ENCODE measurements around the gene CYP3A5. TPM values are rescaled to one million over a fixed set of nuclear protein-coding genes. Genes with fewer than 3 reads are reported as not detected.

Gene CYP3A5
- total RNA-seq, 1 experiment from 2014 or later: 9.1 TPM

DNA sequence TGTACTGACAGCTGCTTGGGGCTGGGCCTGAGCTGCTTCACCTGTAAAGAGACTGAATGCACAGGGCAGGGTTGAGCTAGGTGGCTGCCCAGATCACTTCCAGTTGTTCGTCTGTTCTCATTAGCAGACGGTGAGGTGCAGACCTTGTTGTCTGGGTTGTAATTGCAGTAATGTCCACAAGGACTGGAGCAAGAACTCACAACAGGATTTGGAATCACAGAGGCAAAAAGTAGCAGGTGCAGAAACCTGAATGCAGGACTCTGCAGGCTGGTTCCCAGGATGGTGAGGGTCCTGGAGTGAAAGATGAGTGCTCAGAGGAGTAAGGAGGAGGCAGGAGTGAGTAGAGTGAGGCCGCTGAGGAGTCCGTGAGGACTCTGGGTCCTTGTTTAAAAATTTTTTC is 53.8 kb downstream of the CYP3A5 start:
- no peaks in the 10 kb centered on the region for H3K4me1 ChIP-seq (ENCODE audit: insufficient read depth, low read length, poor library complexity, severe bottlenecking)
- BruUV-seq (replicated peaks): no TSS peak

DNA sequence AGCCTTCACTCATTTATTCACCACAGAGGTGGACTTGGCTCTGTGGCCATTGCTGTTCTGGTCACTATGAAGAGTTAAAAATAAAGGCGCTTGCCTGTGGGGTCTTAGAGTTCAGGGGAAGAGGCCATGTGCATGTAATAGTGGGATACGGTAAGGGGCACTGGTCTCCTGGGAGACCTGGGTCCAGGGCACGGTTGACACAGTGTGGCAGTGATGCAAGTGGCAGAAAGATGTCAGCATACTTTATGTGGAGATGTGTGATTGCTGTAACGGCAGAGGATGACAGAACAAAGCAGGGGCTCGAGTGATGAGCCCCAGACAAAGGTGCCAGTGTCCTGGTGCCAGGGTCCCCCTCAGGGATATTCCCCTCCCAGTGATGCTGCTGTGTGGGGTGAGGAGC is 54.5 kb downstream of the CYP3A5 start:
- ChIA-PET POLR2A (ENCODE audit: low non-redundant PET) (no interaction called here), CTCF (no interaction called here)
- no peak overlapping the region for H3K4me3 ChIP-seq (ENCODE audit: low read depth, low read length, poor library complexity, severe bottlenecking)
- no peak for DNase-seq (ENCODE audit: low spot score)
- intact Hi-C loops (cut with micrococcal nuclease; ENCODE audit: unreplicated experiment): no loop called here
- no peaks in the 10 kb centered on the region for H3K4me1 ChIP-seq (ENCODE audit: insufficient read depth, low read length, poor library complexity, severe bottlenecking)
- H3K27ac ChIP-seq (ENCODE audit: low read depth, low read length, poor library complexity, severe bottlenecking): no peak overlapping the region
- BruUV-seq (replicated peaks): no TSS peak
- no peaks in the 10 kb centered on the region for H3K27me3 ChIP-seq (replicated peaks; ENCODE audit: insufficient read depth, low read depth, low read length, poor library complexity)
- TF ChIP-seq EZH2 (IDR thresholded peaks at IDR 0.05; ENCODE audit: borderline replicate concordance, low read depth, low read length, poor library complexity, severe bottlenecking): no peak
- TF ChIP-seq, protein P1, sequence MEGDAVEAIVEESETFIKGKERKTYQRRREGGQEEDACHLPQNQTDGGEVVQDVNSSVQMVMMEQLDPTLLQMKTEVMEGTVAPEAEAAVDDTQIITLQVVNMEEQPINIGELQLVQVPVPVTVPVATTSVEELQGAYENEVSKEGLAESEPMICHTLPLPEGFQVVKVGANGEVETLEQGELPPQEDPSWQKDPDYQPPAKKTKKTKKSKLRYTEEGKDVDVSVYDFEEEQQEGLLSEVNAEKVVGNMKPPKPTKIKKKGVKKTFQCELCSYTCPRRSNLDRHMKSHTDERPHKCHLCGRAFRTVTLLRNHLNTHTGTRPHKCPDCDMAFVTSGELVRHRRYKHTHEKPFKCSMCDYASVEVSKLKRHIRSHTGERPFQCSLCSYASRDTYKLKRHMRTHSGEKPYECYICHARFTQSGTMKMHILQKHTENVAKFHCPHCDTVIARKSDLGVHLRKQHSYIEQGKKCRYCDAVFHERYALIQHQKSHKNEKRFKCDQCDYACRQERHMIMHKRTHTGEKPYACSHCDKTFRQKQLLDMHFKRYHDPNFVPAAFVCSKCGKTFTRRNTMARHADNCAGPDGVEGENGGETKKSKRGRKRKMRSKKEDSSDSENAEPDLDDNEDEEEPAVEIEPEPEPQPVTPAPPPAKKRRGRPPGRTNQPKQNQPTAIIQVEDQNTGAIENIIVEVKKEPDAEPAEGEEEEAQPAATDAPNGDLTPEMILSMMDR (conservative IDR thresholded peaks at IDR 0.05; ENCODE audit: low read depth, low read length): no peak
- H3K9me3 ChIP-seq (ENCODE audit: low read depth, low read length, poor library complexity, severe bottlenecking): no peaks in the 10 kb centered on the region
- peaks cover 87% of the 10 kb centered on the region for H3K36me3 ChIP-seq (ENCODE audit: insufficient read depth, low read length, poor library complexity, severe bottlenecking)

More for the DNA sequence above, 53.8 kb downstream of the CYP3A5 start:
- H3K27ac ChIP-seq (ENCODE audit: low read depth, low read length, poor library complexity, severe bottlenecking): no peak overlapping the region
- TF ChIP-seq, protein P1 (conservative IDR thresholded peaks at IDR 0.05; ENCODE audit: low read depth, low read length): no peak
- no peak for TF ChIP-seq EZH2 (IDR thresholded peaks at IDR 0.05; ENCODE audit: borderline replicate concordance, low read depth, low read length, poor library complexity, severe bottlenecking)
- POLR2A ChIA-PET (ENCODE audit: low non-redundant PET): no interaction called here
- CTCF ChIA-PET: no interaction called here
- no peaks in the 10 kb centered on the region for H3K9me3 ChIP-seq (ENCODE audit: low read depth, low read length, poor library complexity, severe bottlenecking)
- no peak for DNase-seq (ENCODE audit: low spot score)
- H3K4me3 ChIP-seq (ENCODE audit: low read depth, low read length, poor library complexity, severe bottlenecking): no peak overlapping the region
- intact Hi-C loops (cut with micrococcal nuclease; ENCODE audit: unreplicated experiment): no loop called here
- H3K27me3 ChIP-seq (replicated peaks; ENCODE audit: insufficient read depth, low read depth, low read length, poor library complexity): no peaks in the 10 kb centered on the region
- H3K36me3 ChIP-seq (ENCODE audit: insufficient read depth, low read length, poor library complexity, severe bottlenecking): peaks cover 87% of the 10 kb centered on the region

DNA sequence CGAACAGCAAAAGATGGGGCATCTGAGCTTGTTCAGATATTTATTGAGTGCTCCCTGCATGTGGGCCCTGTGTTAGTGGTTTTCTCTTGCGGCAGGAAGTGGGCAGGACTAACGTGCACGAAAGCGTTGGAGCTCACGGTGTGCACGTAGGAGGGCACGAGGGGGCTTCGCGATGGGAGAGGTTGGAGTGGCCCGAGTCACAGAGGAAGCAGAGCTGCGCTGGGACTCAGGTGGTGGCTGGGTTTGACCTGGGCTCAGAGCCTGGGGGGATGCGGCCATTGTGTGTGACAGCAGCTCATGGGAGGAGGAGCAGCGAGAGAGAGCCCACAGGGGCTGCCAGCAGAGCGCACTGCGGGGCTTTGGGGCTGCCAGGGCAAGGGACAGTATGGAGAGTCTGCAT is 55.3 kb downstream of the CYP3A5 start:
- H3K36me3 ChIP-seq (ENCODE audit: insufficient read depth, low read length, poor library complexity, severe bottlenecking): peaks cover 87% of the 10 kb centered on the region
- CTCF ChIA-PET: no interaction called here

More for the DNA sequence above, 55.3 kb downstream of the CYP3A5 start:
- BruUV-seq (replicated peaks): no TSS peak
- DNase-seq (ENCODE audit: low spot score): no peak
- no peaks in the 10 kb centered on the region for H3K9me3 ChIP-seq (ENCODE audit: low read depth, low read length, poor library complexity, severe bottlenecking)
- intact Hi-C loops (cut with micrococcal nuclease; ENCODE audit: unreplicated experiment): no loop called here
- H3K4me3 ChIP-seq (ENCODE audit: low read depth, low read length, poor library complexity, severe bottlenecking): no peak overlapping the region
- TF ChIP-seq, protein P1 (conservative IDR thresholded peaks at IDR 0.05; ENCODE audit: low read depth, low read length): no peak
- no peak for TF ChIP-seq EZH2 (IDR thresholded peaks at IDR 0.05; ENCODE audit: borderline replicate concordance, low read depth, low read length, poor library complexity, severe bottlenecking)
- no peak overlapping the region for H3K27ac ChIP-seq (ENCODE audit: low read depth, low read length, poor library complexity, severe bottlenecking)
- no peaks in the 10 kb centered on the region for H3K4me1 ChIP-seq (ENCODE audit: insufficient read depth, low read length, poor library complexity, severe bottlenecking)
- no peaks in the 10 kb centered on the region for H3K27me3 ChIP-seq (replicated peaks; ENCODE audit: insufficient read depth, low read depth, low read length, poor library complexity)
- POLR2A ChIA-PET (ENCODE audit: low non-redundant PET): interaction anchor here (0.6 to 0.7 kb wide), 2 partner anchors 153 to 286 kb away, joined by 3 to 6 read pairs; no protein-coding TSS in a partner anchor
